ENCODE data around the gene HS3ST3B1.
A peak's percentile ranks its signal among the peaks of the same experiment; 100 is the strongest.

The HS3ST3B1 gene

DNA sequence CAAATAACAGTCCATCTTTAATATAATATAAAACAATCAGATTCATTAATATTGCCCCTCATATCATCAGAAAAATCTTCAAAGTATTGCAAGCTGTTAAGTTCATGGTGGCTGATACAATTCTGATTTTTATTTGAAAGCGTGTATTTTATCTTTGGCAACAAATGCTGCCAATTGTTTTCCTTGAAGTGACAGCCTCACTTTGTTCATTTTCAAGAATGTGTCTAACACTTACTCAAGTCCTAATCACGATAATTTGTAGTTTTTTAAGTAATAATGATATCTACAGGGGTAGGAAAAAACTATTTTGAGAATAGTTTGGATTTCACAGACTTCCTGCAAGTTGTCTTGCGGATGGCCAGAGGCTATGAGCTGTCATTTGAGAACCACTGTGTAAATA lies 75.8 kb downstream of the HS3ST3B1 start:
- no peak for DNase-seq (ENCODE audit: low read depth)
- H3K4me3 ChIP-seq (ENCODE audit: low read length): no peak overlapping the region
- TF ChIP-seq, protein P1, sequence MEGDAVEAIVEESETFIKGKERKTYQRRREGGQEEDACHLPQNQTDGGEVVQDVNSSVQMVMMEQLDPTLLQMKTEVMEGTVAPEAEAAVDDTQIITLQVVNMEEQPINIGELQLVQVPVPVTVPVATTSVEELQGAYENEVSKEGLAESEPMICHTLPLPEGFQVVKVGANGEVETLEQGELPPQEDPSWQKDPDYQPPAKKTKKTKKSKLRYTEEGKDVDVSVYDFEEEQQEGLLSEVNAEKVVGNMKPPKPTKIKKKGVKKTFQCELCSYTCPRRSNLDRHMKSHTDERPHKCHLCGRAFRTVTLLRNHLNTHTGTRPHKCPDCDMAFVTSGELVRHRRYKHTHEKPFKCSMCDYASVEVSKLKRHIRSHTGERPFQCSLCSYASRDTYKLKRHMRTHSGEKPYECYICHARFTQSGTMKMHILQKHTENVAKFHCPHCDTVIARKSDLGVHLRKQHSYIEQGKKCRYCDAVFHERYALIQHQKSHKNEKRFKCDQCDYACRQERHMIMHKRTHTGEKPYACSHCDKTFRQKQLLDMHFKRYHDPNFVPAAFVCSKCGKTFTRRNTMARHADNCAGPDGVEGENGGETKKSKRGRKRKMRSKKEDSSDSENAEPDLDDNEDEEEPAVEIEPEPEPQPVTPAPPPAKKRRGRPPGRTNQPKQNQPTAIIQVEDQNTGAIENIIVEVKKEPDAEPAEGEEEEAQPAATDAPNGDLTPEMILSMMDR (conservative IDR thresholded peaks at IDR 0.05; ENCODE audit: low read length): no peak

DNA sequence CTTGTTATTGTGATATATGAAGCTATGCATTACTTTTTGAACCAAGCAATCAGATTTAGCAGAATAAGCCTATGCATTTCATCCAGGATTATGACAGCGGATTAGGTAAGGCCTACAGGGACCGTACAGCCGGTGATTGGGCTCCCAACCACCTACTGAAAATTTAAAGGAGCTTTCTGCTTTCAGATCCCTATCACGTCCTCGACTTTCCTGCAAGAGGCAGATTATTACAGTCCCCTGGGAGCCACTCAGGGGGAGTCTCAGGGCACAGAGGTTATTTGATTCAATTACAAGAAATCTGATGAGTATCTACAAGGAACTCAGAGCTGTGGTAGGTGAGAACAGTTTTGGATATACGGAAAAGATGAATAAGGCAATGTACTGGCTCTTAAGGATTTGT lies 80.7 kb downstream of the HS3ST3B1 start:
- no peak for DNase-seq (ENCODE audit: low read depth)
- H3K4me3 ChIP-seq (ENCODE audit: low read length): no peak overlapping the region
- TF ChIP-seq, protein P1 (conservative IDR thresholded peaks at IDR 0.05; ENCODE audit: low read length): no peak

DNA sequence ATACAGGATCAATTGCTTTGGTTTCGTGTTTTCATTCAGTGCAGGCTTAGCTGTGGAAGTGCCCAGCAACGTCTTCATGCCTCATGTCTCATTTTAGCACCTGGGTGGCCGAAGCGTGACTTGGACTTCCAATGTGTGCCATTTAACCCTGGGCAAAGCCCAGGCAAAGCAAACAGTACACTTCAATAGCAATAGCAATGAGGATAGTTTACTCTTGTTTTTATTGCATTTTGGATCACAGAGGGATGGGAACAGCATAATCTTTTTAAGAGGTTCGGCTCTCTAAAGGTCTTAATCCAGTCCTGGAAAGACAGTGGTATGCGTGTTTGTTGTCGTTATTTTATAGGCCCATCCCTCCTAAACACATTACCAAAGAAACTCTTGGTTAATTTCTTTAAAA lies 86.2 kb downstream of the HS3ST3B1 start:
- DNase-seq (ENCODE audit: low read depth): no peak
- TF ChIP-seq, protein P1 (conservative IDR thresholded peaks at IDR 0.05; ENCODE audit: low read length): no peak
- H3K4me3 ChIP-seq (ENCODE audit: low read length): no peak overlapping the region

DNA sequence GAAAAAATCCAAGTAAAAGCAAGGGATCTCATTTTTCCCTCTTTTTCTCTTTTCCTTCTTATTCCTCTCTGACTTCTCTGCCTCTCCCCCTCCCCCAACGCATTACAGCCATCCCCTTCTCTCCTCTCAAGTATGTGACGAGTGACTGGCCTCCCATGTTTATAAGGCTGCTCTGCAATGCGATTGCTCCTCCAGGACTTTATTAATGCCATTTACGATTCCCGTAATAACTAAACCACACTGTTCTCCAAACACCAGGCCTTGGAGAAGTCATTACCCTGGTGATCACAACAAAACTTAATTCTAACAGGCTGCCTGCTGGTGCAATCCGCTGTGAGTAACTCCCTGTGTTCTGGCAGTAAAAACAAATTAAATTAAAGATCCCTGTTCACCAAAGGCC lies 88.8 kb downstream of the HS3ST3B1 start:
- peak; percentile 17 for DNase-seq (ENCODE audit: low read depth)
- TF ChIP-seq, protein P1 (conservative IDR thresholded peaks at IDR 0.05; ENCODE audit: low read length): no peak
- no peak overlapping the region for H3K4me3 ChIP-seq (ENCODE audit: low read length)

DNA sequence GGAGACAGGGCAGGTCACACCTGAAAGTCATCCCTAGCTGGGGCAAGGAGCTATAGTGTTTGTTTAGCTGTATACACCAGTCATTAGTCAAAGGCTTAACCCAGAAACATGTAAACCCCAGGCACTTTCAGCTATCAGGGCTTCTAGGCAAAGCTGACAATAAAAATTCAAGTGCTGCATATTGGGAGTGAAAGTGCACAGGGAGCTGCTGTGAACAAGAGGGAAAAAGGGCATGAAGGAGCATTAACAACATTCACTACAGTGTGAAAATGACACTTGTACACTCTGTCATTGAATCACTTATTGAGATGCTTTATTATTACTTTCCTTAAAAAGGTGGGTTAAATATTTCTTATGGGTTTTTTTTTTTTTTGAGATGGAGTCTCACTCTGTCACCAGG lies 92.8 kb downstream of the HS3ST3B1 start:
- TF ChIP-seq, protein P1 (conservative IDR thresholded peaks at IDR 0.05; ENCODE audit: low read length): no peak
- no peak for DNase-seq (ENCODE audit: low read depth)
- no peak overlapping the region for H3K4me3 ChIP-seq (ENCODE audit: low read length)

DNA sequence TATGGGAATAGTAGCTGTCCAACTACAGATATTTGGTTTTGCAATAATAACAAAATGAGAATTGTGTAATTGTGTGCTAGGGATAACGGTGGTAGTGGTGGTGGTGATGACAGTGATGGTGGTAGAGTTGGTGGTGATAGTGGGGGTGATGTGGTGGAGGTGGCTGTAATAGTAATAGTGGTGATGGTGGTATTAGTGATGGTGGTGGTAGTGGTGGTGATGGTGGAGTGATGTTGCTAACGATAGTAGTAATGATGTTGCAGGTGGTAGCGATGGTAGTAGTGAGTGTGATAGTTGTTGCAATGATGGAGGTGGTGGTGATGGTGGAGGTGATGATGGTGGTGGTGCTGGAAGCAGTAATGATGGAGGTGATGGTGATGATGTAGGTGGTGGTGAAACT lies 94.4 kb downstream of the HS3ST3B1 start:
- H3K4me3 ChIP-seq (ENCODE audit: low read length): no peak overlapping the region
- DNase-seq (ENCODE audit: low read depth): no peak
- TF ChIP-seq, protein P1 (conservative IDR thresholded peaks at IDR 0.05; ENCODE audit: low read length): no peak

DNA sequence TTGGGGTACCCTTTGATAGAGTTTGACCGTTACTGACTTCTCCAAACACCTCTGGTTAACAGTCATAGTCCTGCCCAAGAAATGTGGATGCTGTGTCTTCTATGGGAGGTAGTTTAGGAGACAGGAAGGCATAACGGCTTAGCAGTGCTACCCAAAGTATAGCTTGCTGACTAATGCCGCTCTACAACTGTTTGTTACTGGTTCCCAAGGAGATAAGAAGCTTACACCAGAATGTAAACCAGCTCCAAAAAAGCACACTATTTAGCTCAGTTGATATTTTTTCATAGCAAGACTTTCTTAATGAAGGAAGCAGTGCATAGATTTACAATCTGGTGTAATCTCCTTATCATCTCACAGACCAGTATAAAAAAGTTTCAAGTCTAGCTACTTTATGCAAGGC lies 95.7 kb downstream of the HS3ST3B1 start:
- peak; percentile 37 for DNase-seq (ENCODE audit: low read depth)
- TF ChIP-seq, protein P1 (conservative IDR thresholded peaks at IDR 0.05; ENCODE audit: low read length): no peak

More for the DNA sequence above, 95.7 kb downstream of the HS3ST3B1 start:
- H3K4me3 ChIP-seq (ENCODE audit: low read length): no peak overlapping the region
